Caki2 (cell line): ENCODE measurements around the gene KCNC1. TPM values are rescaled to one million over a fixed set of nuclear protein-coding genes. Genes with fewer than 3 reads are reported as not detected.

Experiments used
- DNase-seq: peaks from one replicate; pipeline ENCODE4 v3.0.0-alpha.2; 2015; ENCODE audit warnings: low read depth
- in situ Hi-C: cut with HindIII; loops from 2 replicates; pipeline ENCODE4 v1.10.0; 2016; ENCODE audit warnings: low sequenced_read_pairs, low pct_unique_long_range_greater_than_20kb, mixed read lengths
- total RNA-seq: library from RNA; depleted of rRNA; stranded (reverse); fragments of >200 nt; shearing (Covaris generic); gene quantifications from 2 replicates; pipeline ENCODE4 v1.2.3, GENCODE V29; 2014; ENCODE audit warnings: low replicate concordance

Gene KCNC1
- total RNA-seq, 1 experiment from 2014 or later, result 0.68 TPM

DNA sequence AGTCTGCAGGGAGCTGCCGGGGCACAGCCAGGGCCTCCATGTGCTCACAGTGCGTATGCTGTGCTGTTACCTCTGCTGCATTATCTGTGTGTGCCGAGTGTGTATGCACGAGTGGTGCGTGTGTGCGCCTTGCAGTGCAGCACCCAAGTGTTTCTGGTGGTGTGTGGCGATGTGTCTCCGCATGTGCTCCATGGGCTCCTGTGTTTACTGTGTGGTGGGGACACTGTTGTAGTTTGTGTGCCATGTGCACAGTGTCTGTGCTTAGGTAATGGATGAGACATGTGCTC is 31.4 kb downstream of the KCNC1 start:
- in situ Hi-C loops, result no loop called here
- DNase-seq, result no peak

DNA sequence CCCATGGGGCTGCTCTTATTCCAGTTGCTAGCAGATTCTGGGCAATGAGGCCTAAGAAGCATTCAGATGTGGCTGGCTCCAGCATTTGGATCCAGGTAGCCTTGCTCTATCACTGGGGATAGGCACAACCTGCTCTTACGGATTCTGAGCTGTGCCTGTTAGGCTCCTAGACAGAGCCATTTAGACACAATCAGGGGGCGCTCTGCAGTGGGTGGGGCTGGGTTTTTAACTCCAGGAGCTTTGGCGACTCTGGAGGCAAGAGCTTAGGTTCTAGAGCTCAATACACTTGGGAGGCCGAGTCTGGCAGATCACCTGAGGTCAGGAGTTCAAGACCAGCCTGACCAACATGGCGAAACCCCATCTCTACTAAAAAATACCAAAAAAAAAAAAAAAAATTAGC is 32.0 kb downstream of the KCNC1 start:
- in situ Hi-C loops, result no loop called here
- DNase-seq, result no peak

DNA sequence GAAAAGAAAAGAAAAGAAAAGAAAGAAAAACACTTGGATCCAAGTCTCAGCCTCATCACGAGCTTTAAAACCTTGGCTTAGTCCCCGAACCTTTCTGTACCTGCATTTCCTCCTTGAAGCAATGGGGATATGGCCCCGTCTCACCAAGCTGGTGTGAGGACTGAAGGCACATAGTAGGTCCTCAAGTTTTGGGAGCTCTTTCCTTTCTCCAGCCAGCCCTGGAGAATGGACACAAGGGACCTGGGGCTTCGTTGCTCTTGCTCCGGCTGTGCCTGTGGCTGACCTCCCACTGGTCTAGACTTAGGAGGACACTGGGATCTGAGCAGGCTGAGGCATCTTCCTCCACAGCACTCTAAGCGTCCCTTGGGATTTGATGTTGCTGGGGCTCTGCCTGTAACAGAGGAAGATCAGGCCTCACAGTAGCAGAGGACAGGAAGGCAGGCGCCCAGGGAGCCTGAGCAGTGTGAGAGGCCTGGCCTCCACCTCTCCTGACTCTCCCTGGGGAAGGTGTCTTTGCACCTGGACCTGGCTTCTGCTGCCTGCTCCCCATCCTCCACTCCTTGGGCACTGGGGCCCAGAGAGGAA is 32.8 kb downstream of the KCNC1 start:
- no peak for DNase-seq
- in situ Hi-C loops, result no loop called here

- DNase-seq, result no peak
- in situ Hi-C loops, result no loop called here
Measured at GRCh38 chr11:17767914-17768313, 33.3 kb downstream of the KCNC1 start.

DNA sequence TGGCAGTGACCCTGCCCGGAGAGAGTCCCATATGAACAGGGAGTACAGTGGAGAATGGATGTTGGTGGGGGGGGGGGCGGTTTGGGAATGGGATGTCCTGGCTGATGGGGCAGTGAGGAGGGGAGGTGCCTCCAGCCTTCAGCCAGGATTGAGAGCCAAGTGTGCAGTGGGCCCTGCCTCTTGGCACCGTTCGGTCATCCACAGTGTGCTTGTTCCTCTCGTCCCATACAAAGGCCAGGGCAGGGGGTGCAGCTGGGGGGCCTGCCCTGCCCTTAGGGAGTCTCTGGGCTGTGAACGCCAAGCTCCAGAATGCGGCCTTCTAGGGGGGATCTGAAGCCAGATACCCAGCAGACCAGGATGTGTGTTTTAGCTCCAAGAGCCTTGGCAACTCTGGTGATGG is 34.0 kb downstream of the KCNC1 start:
- no peak for DNase-seq
- in situ Hi-C loops, result no loop called here

GRCh38 chr11:17769218-17769617 is 34.6 kb downstream of the KCNC1 start:
- in situ Hi-C loops, result no loop called here

GRCh38 chr11:17770048-17770652 is 35.6 kb downstream of the KCNC1 start:
- in situ Hi-C loops, result no loop called here
- DNase-seq, result no peak

More at GRCh38 chr11:17769218-17769617, 34.6 kb downstream of the KCNC1 start:
- DNase-seq, result no peak

DNA sequence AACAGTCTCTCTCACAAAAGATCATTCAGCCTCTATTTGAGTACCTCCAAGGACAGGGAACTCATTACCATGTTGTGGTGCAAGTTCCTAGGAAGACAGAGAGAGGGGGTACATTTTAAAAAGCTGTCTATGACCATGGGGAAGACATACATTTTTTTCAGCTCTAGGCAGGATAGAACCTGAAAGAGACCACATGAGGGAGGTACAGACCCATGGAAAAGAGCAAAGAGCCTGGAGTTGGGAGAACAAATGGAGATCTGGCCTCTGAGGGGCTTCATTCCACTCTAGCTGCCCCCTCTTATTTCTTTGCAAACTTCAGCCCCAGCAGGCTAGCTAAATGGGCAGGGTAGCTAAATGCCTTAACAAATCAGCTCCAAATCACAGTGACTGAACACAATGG is 36.3 kb downstream of the KCNC1 start:
- DNase-seq, result no peak
- in situ Hi-C loops, result no loop called here

GRCh38 chr11:17771415-17771814 is 36.8 kb downstream of the KCNC1 start:
- no peak for DNase-seq
- in situ Hi-C loops, result no loop called here

DNA sequence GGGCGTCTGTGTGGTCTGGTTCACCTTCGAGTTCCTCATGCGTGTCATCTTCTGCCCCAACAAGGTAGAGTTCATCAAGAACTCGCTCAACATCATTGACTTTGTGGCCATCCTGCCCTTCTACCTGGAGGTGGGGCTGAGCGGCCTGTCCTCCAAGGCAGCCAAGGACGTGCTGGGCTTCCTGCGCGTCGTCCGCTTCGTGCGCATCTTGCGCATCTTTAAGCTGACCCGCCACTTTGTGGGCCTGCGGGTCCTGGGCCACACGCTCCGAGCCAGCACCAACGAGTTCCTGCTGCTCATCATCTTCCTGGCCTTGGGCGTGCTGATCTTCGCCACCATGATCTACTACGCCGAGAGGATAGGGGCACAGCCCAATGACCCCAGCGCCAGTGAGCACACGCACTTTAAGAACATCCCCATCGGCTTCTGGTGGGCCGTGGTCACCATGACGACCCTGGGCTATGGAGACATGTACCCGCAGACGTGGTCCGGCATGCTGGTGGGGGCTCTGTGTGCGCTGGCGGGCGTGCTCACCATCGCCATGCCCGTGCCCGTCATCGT is 37.3 kb downstream of the KCNC1 start:
- DNase-seq, result no peak
- in situ Hi-C loops, result no loop called here

GRCh38 chr11:17772704-17773600 is 38.4 kb downstream of the KCNC1 start:
- DNase-seq, result no peak
- in situ Hi-C loops, result no loop called here

DNA sequence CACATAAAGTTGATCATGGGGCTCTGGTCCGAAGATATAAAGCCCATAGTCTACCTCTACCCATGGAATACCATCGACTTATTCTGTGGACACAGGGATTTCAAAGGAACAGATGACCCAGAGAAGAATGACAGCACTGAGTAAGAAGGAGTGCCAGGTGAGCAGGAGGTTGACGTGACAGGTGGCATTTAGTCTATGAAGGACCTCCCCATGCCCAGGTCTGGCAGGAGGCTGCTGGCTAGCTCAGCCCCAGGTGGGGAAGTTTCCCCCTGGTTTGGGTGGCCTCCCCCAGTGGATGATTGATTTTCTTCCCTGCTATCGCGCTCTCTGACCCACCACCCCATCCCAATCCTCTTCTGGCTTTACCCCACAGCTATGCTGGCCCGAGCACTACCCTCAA is 39.1 kb downstream of the KCNC1 start:
- DNase-seq, result no peak
- in situ Hi-C loops, result no loop called here

GRCh38 chr11:17774232-17775034 is 39.9 kb downstream of the KCNC1 start:
- no peak for DNase-seq
- in situ Hi-C loops, result no loop called here

- in situ Hi-C loops, result no loop called here
- DNase-seq, result no peak
Measured at GRCh38 chr11:17775035-17775348, 40.4 kb downstream of the KCNC1 start.

DNA sequence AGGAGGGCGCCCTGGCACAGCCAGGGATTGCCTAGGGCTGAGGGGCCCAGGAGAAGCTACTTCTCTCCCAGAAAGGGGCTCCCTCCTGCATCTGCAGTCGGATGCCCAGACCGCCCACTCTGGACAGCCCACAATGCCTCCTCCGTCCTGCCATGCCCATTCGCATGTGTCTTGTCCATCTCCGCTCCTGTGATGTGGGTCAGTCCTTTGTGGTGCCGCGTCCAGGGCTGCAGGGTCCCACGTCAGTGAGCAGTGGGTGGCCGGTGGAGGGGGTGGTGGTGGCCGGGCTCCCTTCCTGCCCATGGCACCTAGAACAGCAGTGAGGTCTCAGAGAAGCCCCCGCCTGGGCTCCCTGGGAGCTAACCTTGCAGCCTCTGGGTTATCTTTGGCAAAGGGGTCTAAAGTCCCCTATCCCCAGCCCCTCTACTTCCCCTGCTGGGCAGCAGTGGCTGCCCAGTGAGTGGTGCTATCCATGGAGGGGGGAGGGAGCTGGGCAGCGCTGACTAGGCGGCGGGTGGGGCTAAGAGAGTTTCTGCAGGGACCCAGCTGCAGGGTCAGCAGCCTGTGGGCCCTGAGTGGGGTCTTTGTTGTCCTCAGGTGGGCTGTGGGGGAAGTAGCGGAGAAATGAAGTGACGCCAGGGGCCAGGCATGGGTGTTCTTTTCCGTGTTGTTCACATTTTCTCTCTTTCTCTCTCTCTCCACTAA is 41.1 kb downstream of the KCNC1 start:
- in situ Hi-C loops, result no loop called here
- DNase-seq, result no peak

DNA sequence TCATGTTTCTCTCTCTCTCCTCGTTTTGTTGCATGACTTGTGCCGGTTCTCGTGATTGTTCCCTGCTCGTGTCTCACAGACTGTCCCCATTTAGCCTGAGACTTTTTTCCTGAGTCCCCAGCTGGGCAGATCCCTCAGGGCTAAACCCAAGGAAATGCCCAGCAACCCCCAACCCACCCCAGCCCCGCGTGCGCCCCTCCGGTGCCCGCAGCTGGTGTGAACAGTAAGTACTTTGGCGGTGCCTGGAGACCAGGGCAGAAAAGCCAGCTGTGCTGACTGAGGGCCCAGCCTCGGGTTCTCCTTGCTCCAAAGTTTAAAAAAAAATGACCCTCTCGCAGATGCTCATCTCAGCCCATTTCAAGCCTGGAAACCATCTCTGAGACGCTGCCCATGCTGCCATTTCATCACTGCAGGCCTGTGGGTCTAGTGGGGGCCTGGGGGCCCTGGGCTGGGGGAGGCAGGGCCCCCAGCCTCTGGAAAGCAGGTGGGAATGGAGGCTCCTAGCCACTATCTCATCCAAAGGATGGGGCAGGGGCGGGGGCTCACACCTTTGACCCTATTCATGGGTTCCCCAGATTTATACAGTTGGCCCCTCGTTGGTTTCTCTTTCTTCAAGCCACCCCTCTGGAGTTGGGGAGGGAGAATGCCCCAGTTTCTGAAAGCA is 41.8 kb downstream of the KCNC1 start:
- no peak for DNase-seq
- in situ Hi-C loops, result no loop called here

- DNase-seq, result no peak
- in situ Hi-C loops, result no loop called here
Measured at GRCh38 chr11:17777086-17777737, 42.6 kb downstream of the KCNC1 start.
